HAP-1 (cell line): ENCODE data around the gene FAM184B.
"Not testable (repeated sequence)": the region's sequence is repeated elsewhere in the genome, so short reads cannot be mapped to it uniquely, and the experiment has no call there.

ENCODE experiments used
- DNase-seq, 2 experiments: peaks; one replicate each; pipeline ENCODE4 v3.0.0-alpha.2; 2016 to 2020; ENCODE audit warnings: low spot score in 2 of 2
- H3K27me3 ChIP-seq: fragments of 250-450 bp; sonication (Bioruptor Pico); 2 replicates; pipeline ENCODE4 v1.5.1; 2020; ENCODE audit warnings: low read depth, mild to moderate bottlenecking, moderate library complexity
- H3K36me3 ChIP-seq: fragments of 250-450 bp; sonication (Bioruptor Pico); replicated peaks from 2 replicates; pipeline ENCODE4 v1.5.1; 2020; ENCODE audit warnings: mild to moderate bottlenecking
- H3K4me1 ChIP-seq: fragments of 250-450 bp; sonication (Bioruptor Pico); 2 replicates; pipeline ENCODE4 v1.5.1; 2020; ENCODE audit warnings: mild to moderate bottlenecking
- H3K4me3 ChIP-seq: fragments of 250-450 bp; sonication (Bioruptor Pico); 2 replicates; pipeline ENCODE4 v1.5.1; 2020; ENCODE audit warnings: mild to moderate bottlenecking, moderate library complexity
- H3K9me3 ChIP-seq: fragments of 250-450 bp; sonication (Bioruptor Pico); 2 replicates; pipeline ENCODE4 v1.5.1; 2020; ENCODE audit warnings: mild to moderate bottlenecking, moderate library complexity
- in situ Hi-C: fragments of 300-500 bp; cut with MboI; formaldehyde crosslinking; loops from 3 replicates; pipeline ENCODE4 v1.14.3; 2020; ENCODE audit warnings: low sequenced_read_pairs, inconsistent platforms, mixed read lengths

The FAM184B gene

GRCh38 chr4:17680559-17681280, 100.7 kb downstream of the FAM184B start:
- in situ Hi-C loops, result no loop called here
- Histone ChIP-seq H3K9me3 (0 out of 2 replicates have a peak, but pooled peaks cover 4% of the 10 kb centered on the region), H3K36me3 (no peaks in the 10 kb centered on the region; the same call in 1 of the 2 replicates)

GRCh38 chr4:17670423-17670822, 111.0 kb downstream of the FAM184B start:
- Histone ChIP-seq H3K4me3 (no peak overlapping the region), H3K4me1 (no peaks in the 10 kb centered on the region), H3K36me3 (no peaks in the 10 kb centered on the region), H3K9me3 (no peaks in the 10 kb centered on the region), H3K27me3 (peaks cover 4% of the 10 kb centered on the region; the same call in 1 of the 2 replicates)
- in situ Hi-C loops, result no loop called here
- DNase-seq, result no peak

More at GRCh38 chr4:17680559-17681280, 100.7 kb downstream of the FAM184B start:
- Histone ChIP-seq H3K27me3 (peaks cover 2% of the 10 kb centered on the region), H3K4me1 (no peaks in the 10 kb centered on the region), H3K4me3 (no peak overlapping the region)
- no peak for DNase-seq

- H3K36me3 ChIP-seq, result no peaks in the 10 kb centered on the region
- no peak overlapping the region for H3K4me3 ChIP-seq
- H3K4me1 ChIP-seq, result no peaks in the 10 kb centered on the region
- in situ Hi-C loops, result no loop called here
- DNase-seq, result no peak
- H3K27me3 ChIP-seq, result peaks cover 2% of the 10 kb centered on the region; the same call in 1 of the 2 replicates
- no peaks in the 10 kb centered on the region for H3K9me3 ChIP-seq
These were observed 113.7 kb downstream of the FAM184B start for GRCh38 chr4:17667653-17668201.

DNA sequence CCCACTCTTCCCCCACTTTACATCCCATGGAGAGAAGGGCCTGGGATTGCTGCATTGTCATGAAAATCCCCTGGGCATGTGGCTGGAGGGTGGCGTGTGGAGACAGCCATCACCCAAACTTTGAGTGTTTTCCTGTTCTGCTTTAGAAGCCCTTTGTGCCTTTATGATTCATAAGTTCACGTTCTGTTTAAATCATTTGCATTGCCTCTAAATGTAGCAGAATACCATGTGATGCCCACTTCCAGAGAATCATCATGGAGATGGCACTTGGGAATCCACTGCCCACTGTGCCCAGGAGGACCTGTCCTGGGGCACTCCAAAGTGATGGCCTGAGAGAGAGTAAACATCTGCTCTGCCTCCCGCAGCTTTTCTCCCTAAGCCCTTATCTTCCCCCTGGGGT, 114.2 kb downstream of the FAM184B start:
- in situ Hi-C loops, result no loop called here
- Histone ChIP-seq H3K27me3 (peaks cover 2% of the 10 kb centered on the region; the same call in 1 of the 2 replicates), H3K4me1 (no peaks in the 10 kb centered on the region), H3K9me3 (no peaks in the 10 kb centered on the region), H3K36me3 (no peaks in the 10 kb centered on the region), H3K4me3 (no peak overlapping the region)
- no peak for DNase-seq

- no peaks in the 10 kb centered on the region for H3K36me3 ChIP-seq
- in situ Hi-C loops, result no loop called here
- no peaks in the 10 kb centered on the region for H3K4me1 ChIP-seq
- no peaks in the 10 kb centered on the region for H3K27me3 ChIP-seq
- DNase-seq, result no peak
- H3K9me3 ChIP-seq, result no peaks in the 10 kb centered on the region
- H3K4me3 ChIP-seq, result no peak overlapping the region
These were observed 115.6 kb downstream of the FAM184B start for GRCh38 chr4:17665852-17666251.

- Histone ChIP-seq H3K36me3 (no peaks in the 10 kb centered on the region), H3K4me1 (no peaks in the 10 kb centered on the region), H3K4me3 (no peak overlapping the region), H3K9me3 (no peaks in the 10 kb centered on the region), H3K27me3 (no peaks in the 10 kb centered on the region)
- no peak for DNase-seq
- in situ Hi-C loops, result no loop called here
These were observed 116.1 kb downstream of the FAM184B start for GRCh38 chr4:17665346-17665745.

DNA sequence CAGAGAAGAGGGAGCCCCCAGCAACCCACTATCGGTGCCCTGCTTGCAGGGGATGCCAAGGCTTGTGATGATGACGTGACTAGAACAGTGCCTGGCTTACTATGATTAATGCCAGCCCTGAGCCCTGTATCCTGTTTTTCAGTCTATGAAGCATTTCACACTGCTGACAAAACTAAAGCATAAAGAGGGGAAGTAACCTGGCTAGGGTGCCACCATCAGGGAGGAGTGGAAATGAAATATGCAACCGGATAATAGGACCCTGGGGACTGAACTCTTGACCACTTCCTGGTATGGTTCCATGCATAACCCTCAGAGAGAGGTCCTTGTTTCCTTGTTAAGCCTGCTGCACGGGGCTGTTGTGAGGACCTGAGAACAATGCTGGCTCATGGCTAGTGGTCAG, 116.7 kb downstream of the FAM184B start:
- Histone ChIP-seq H3K36me3 (no peaks in the 10 kb centered on the region), H3K4me3 (no peak overlapping the region), H3K27me3 (no peaks in the 10 kb centered on the region), H3K4me1 (no peaks in the 10 kb centered on the region), H3K9me3 (no peaks in the 10 kb centered on the region)
- DNase-seq, result peak in 1 of 2 experiments; percentile 24
- in situ Hi-C loops, result no loop called here

GRCh38 chr4:17662694-17663093, 118.7 kb downstream of the FAM184B start:
- Histone ChIP-seq H3K27me3 (no peaks in the 10 kb centered on the region), H3K4me1 (no peaks in the 10 kb centered on the region), H3K4me3 (no peak overlapping the region), H3K9me3 (no peaks in the 10 kb centered on the region), H3K36me3 (no peaks in the 10 kb centered on the region)
- DNase-seq, result no peak
- in situ Hi-C loops, result no loop called here

GRCh38 chr4:17659196-17659595, 122.2 kb downstream of the FAM184B start:
- H3K27me3 ChIP-seq, H3K36me3 ChIP-seq, in situ Hi-C loops, H3K9me3 ChIP-seq, DNase-seq, H3K4me3 ChIP-seq, H3K4me1 ChIP-seq: not testable (repeated sequence)

DNA sequence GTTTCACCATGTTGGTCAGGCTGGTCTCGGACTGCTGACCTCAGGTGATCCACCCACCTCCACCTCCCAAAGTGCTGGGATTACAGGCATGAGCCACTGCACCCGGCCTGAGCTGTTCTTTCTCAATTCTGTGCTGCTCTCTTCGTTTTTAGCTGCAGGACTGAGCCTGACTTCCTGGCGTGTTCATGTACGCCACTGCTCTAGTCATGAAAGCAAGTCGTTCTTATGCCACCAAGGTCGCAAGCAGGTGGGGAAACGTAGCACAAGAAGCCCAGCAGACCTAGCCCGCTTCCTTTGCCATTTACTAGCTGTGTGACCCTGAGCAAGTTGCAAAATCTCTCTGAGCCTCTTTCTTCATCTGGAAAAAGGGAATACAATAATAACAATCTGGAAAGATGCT, 123.6 kb downstream of the FAM184B start:
- H3K9me3 ChIP-seq, result no peaks in the 10 kb centered on the region
- H3K36me3 ChIP-seq, result no peaks in the 10 kb centered on the region
- no peak overlapping the region for H3K4me3 ChIP-seq
- no peaks in the 10 kb centered on the region for H3K4me1 ChIP-seq
- no peaks in the 10 kb centered on the region for H3K27me3 ChIP-seq
- DNase-seq, result no peak
- in situ Hi-C loops, result no loop called here

DNA sequence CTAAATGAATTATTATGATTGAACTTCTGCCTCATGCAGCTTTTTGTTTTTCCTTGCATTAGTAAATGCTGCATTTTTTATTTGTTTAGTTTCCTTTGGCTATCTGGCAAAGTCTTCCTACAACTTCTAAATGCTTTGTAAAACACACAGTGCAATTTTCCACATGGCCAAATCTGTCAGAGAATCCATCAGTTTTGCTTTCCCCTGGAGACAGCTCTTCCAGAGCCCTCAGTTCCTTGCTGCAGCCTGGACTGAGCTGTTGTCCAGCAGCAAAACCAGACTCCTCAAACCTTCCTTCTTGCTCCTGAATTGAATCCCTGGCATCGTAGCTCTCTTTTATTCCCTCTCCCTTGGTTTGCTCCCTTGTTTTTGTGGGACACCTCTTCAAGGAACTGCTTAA, 124.3 kb downstream of the FAM184B start:
- Histone ChIP-seq H3K4me1 (no peaks in the 10 kb centered on the region), H3K36me3 (no peaks in the 10 kb centered on the region), H3K9me3 (no peaks in the 10 kb centered on the region), H3K27me3 (no peaks in the 10 kb centered on the region), H3K4me3 (no peak overlapping the region)
- DNase-seq, result no peak
- in situ Hi-C loops, result no loop called here

DNA sequence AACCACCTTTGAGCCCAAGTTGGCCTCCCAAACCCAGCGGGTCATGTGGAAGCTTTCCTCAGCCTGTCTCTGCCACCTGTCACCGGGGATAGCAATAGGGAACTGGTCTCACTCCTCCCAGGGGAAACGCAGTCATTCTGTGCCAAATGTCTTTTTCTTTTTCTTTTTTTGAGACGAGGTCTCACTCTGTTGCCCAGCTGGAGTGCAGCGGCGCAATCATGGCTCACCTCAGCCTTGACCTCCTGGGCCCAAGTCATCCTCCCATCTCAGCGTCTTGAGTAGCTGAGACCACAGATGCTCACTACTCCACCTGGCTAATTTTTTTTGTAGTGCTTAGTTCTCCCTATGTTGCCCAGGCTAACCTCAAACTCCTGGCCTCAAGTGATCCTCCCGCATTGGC, 126.7 kb downstream of the FAM184B start:
- H3K4me3 ChIP-seq, result no peak overlapping the region
- H3K36me3 ChIP-seq, result no peaks in the 10 kb centered on the region
- H3K9me3 ChIP-seq, result no peaks in the 10 kb centered on the region
- H3K27me3 ChIP-seq, result no peaks in the 10 kb centered on the region
- no peaks in the 10 kb centered on the region for H3K4me1 ChIP-seq
- in situ Hi-C loops, result no loop called here
- DNase-seq, result no peak

- H3K4me3 ChIP-seq, result no peak overlapping the region
- no peaks in the 10 kb centered on the region for H3K36me3 ChIP-seq
- H3K4me1 ChIP-seq, result no peaks in the 10 kb centered on the region
- H3K9me3 ChIP-seq, result no peaks in the 10 kb centered on the region
- no peaks in the 10 kb centered on the region for H3K27me3 ChIP-seq
- DNase-seq, result no peak
- in situ Hi-C loops, result no loop called here
These were observed 131.0 kb downstream of the FAM184B start for GRCh38 chr4:17650406-17650805.

- in situ Hi-C loops, result no loop called here
- no peak for DNase-seq
- no peaks in the 10 kb centered on the region for H3K4me1 ChIP-seq
- H3K27me3 ChIP-seq, result no peaks in the 10 kb centered on the region
- H3K36me3 ChIP-seq, result no peaks in the 10 kb centered on the region
- no peaks in the 10 kb centered on the region for H3K9me3 ChIP-seq
- H3K4me3 ChIP-seq, result no peak overlapping the region
These were observed 133.5 kb downstream of the FAM184B start for GRCh38 chr4:17647927-17648326.
